ENCODE data around the gene OPN1MW2.
"Not testable (repeated sequence)": the region's sequence is repeated elsewhere in the genome, so short reads cannot be mapped to it uniquely, and the experiment has no call there.

OPN1MW2 gene

DNA sequence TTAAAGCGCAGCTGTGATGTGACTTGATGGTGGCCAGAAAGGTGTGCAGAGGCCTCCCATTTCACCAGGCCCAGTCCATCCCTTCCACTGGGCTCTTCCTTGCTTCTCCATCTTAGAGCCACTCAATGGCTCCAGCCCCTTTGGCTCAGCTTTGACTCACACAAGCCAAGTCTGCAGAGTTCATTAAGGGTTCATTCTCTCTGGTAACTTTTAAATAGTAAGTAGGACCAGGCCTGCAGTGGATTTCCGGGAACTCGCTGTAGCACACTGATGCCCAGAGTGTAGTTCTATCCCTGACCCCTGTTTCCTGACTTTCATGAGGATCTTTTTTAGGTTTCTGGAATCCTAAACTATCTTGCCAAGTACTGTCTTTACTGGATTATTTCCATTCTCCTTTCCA lies 49.7 kb downstream of the OPN1MW2 start:
- not testable (repeated sequence) for DNase-seq

Data from fibroblast of skin of scalp (primary cell).